Activated naive CD8-positive, alpha-beta T cell treated with anti-CD3 and anti-CD28 coated beads, Interleukin-2, amount 50 U/mL, for 16 hours (primary cell): ENCODE data around the gene PDLIM4.

Source experiments
- DNase-seq: peaks from one replicate; pipeline ENCODE4 v3.0.0-alpha.2; 2020; ENCODE audit warnings: low read depth, low spot score

Gene PDLIM4

DNA sequence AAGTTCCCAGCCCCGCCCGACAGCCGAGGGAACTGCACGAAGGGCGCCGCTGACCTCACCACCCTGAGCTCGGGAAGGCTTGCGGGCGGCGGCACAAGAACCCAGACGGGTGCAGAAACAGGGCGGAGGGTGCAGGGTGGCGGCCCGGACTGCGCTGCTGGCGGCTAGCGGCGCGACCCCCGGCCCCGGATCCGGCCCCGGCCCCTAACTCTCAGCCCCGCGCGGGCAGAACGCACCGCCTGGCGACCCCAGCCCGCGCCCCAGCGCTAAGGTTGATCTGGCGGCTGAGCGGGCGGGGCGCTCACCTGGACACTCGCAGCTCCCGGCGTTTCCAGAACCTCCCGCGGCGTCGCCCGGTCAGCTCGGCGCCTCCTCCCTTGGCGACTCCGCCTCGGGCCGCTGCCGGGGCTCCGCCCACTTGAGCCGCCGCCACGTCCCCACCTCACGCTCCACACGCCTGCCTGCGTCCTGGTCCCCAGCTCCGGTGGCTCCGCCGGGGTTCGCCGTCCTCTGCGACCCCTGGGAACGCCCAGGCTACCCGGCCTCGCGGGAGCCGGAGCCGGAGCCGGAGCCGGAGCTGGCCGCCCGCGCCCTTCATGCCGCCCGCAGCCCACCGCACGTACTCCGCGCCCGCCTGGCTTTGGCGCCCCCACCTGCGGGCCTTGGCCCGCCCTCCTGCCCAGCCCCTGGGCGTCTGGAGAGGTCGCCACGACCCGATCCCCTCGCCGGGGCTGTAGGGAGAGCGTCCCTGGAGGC lies 29.8 kb upstream of the PDLIM4 start, which contains the start of gene P4HA2:
TSS of gene P4HA2 (minus strand) at position 369 of the 756 bp plus-strand sequence. CDS start 9,227 bp downstream, outside the sequence.
- DNase-seq = no peak

DNA sequence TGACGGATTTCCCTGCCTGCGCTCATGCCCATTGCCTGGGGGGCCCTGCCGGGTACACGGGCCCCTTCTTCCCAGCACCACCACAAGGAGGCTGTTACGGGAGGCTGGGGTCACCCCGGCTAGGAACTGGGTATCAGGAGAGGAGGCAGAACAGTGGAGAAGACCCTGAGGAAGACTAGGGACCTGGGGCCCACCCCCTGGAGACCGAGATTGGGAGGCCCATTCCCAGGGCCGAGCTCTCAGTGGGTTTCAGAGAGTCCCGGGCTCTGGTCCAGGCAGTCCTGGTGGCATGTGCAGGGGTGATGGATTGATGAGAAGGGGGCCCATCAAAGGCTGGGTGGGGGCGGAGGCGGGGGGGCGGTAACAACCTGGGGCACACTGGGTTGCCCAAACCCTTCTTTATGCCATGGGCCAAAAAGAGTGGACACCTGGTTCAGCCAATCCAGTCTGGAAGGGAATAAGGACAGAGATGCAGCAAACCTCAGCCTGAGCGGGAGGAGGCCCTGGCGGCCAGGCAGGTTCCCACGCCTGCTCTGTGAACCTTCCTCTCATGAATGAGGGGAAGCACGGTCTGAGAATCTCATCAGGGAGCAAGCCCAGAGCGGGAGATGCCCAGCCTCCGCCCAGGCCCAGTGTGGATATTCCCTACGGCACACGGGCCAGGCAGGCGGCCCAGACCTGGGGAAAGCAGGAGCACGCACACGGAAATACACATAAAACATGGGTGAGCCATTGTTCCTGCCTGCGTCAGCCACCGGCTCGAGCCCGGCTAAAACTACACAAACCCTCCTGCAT lies 29.1 kb upstream of the PDLIM4 start:
- no peak for DNase-seq

DNA sequence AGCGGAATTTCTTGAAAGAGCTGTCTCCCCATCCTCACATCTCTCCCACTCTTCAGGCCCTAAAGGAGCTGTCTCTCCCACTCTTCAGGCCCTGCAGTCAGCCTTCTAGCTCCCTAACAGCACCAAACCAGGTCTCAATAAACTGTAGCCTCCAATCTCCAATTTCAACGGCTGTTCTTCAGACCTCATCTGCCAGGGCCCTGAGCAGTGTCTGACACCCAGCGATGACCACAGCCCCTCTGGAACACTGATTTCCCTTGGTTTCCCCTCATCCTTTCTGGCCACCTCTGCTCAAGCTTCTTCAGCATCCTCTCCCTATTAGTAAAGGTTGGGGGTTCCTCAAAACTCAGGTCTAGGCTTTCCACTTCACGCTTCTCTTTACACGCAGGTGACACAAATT lies 28.3 kb upstream of the PDLIM4 start:
- no peak for DNase-seq

DNA sequence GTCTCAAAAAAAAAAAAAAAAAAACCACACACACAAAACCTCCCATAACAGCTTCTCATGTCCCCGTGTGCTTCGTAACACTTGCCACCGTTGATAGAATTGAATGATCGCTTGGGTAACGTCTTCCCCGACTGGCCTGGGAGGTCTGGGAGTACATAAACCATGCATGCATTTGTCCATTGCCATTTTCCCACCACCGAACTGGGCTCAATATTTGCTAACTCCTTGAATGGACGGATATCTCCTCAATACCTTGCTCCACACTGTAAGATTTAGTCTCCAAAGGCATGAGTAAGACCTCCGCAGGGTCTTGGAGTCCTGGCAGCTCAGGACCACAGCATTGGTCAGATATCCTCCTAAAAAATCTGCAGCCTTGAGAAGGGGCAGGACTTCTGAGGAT lies 26.6 kb upstream of the PDLIM4 start:
- no peak for DNase-seq

DNA sequence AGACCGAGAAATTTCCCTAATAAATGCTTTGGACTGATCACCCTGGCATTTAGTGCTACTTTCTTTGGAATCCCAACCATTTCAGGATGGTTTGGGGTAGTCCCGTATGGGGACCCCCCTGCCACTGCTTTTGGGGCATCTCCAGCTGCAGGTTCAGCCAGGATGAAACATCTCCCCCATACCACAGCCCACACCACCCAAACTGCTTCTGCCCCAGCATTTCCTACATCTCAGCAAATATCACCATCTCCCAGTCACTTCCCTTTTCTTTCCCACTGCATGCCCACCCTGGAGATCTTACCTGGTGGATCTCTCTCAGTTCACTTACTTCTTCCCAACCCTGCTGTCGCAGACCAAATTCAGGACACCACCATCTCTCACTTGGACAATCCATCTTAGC lies 25.0 kb upstream of the PDLIM4 start:
- no peak for DNase-seq

DNA sequence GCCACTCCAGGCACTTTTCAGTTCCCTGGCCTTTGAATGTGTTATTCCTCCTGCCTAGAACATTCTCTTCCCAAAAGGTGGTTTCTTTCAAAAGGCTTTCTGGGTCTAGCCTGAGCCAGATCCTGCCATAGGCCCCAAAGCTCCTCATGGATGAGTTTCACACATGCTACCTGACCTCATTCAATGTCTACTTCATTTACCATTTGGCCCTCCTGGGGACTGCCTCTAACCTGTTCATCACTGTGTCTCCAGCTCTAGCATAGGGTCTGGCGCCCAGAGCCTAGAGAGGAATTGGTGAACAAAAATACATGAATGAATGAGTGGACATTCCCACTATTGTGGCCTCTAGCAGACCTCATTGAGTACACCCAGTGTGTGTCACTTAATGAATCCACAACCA lies 24.4 kb upstream of the PDLIM4 start:
- no peak for DNase-seq

DNA sequence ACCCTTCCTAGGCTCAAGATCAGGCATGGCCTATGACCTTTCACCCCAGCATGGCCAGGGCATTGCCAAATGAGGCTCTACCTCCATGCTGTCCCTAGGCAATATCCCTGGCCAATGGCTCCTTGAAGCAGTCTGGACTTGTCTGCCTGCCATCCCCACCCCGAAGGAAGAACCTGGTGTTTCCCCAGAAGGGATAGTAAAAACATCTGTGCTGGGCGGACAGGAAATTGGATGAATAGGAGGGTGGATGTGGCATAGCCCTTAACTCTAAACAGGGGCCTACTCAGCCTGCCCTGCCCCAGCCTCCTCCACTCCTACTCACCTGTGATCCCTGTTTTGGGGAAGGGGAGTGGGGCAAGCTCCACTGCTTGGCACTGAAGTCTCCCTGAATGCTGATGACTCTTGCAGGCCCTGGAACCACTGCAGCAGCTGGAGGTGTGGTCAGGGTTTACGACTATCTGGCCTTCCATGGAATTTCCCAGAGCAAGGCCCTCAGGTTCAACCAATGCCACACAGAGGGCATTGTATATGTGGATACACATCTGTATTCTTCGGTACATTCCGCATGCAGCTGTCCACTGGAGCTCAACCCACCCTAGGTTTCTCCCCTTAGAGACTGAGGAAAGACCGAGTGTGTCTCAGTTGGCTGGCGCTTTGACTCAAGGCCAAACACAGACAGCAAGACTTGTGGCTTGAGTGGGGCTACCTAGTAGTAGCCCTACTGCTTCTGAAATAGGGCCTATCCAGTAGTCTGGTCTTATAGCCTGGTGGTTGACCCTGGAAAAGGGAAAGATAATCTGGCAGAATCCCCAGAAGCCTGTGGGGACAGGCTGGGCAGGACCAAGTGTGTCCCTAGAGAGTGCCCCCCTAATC lies 23.4 kb upstream of the PDLIM4 start:
- DNase-seq = no peak

DNA sequence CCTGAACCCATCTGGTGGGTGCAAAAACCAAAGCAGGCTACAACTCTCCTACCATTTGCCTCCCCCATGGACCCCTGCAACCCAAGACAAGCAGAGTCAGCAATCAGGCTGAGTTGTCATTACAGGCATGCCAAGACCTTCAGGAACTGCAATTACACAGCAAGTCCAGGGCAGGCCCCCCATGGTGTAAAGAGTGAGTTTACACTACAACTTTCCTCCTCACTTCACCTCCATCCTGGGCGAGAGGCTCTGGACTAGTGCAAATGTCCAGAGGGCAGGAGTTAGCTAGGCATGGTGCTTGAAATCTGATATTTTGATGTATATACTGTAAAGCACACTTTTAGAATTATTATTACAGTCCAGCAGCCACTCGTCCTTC lies 22.8 kb upstream of the PDLIM4 start:
- no peak for DNase-seq

DNA sequence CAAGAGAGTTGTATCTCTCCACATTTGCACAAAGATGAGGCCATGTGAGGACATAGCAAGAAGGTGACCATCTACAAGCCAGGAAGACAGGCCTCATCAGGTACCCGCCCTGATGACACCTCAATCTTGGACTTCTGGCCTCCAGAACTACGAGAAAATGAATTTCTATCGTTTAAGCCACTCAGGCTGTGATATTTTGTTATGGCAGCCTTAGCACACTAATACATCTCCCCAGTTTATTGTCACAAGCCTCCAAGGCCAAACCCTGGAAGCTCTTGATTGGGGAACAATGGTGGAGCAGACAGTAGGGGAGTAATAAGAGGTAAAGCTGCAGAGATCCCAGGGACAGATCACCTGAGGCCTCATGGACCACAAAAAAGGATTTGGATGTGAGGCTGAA lies 22.2 kb upstream of the PDLIM4 start:
- DNase-seq = no peak

DNA sequence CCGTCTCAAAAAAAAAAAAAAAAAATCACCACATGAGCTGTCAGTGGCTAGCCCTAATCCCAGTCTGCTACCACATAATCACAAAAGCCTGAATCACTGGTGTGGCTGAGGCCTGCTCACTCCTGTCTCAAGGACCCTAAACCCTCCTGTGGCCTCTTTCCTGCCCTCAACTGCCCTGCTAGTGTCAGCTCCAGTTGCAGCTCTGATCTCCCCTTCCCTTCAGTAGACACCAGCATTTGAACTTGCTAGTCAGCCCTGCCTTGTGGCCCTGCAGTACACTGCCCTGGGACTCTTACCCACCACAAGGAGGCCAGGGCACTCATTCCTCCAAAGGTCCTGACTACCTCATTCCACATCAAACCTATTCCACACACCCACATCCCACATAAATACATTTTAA lies 20.4 kb upstream of the PDLIM4 start:
- no peak for DNase-seq

DNA sequence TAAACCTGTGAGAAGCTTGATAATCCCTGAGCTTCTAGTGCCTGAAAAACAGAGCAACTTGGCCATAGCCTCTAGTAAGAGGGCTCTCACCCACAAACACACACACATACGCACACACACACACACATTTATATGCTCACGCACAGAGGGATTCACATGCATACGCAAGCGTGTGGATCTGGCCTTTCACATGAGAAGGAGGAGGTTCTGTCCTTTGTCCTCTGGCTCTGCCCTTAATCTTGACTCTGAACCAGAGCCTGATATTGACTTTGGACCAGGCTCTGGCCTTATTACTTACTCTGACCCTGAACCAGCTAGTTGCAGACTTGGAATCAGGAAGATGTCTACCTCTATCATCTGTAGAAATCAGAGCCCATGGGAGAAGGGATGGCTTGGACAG lies 19.8 kb upstream of the PDLIM4 start:
- no peak for DNase-seq

DNA sequence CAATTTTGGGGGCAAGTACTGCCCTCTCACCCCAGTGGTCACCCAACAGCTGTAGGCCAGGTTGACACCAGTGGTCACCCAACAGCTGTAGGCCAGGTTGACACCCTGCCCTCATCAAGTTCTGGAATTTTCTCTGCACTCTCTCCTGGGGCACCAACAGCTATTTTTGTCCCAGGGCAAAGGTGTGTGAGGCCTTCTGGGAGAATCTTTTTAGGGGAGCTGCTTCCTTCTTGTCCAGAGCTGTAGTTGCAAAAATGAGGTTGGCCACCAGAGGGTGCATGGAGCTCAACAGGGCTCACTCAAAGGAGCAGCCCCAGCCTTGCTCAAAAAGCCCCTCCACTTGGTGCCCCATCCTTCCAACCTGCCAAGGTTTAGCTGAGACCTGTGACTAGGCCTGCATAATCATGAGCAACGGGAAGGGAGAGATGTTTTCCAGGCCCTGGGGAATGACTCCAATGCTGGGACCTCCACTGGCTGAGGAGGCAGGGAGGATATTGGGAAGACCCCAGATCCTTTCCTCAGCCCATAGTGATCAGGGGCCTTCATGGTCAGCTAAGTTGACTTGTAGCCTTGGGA lies 19.2 kb upstream of the PDLIM4 start:
- peak; percentile 64 for DNase-seq

DNA sequence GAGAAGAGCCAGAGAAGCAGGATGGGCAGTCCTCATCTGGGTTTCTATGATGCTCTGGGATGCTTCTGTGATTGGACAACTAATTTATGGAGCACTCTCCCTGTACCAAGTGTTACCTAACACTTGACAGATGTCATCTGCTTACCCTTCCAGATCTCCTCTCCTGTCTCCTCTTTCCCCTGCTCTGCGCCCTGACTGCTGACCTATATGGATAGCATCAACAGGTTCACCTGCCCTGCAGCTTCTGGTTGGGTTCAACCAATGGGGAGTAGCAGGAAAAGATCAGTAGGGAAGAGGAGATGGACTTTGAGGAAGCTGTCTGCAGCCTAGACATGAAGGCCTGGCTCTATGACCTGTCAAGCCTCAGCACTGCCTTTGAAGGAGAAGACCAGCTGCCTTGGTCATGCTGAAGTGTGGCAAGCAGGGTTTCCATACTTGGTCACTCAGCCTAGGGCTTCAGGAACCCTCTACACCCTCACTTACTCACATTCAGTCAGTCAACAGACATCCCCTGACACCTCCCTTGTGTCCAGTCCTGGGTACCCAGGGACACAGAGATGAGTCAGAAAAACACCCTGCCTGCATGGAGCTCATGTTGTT lies 18.5 kb upstream of the PDLIM4 start:
- no peak for DNase-seq

DNA sequence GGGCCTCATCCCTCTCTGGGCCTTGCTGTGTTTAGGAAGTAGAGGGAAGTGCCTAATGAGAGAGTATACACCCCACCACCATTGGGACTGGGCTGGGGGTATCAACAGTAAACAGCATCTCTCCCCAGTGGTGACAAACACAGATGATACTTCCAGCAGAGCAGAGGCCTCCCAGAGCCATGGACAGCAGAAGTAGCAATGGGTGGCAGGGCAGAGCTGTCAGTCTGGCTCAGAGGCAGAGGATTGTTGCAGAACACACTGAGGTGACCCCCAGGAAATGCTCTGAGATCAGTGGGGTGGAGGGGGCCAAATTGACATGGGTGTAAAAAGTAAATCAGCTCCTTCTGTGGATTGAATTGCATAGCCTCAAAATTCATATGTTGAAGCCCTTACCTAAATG lies 17.7 kb upstream of the PDLIM4 start:
- DNase-seq = no peak

DNA sequence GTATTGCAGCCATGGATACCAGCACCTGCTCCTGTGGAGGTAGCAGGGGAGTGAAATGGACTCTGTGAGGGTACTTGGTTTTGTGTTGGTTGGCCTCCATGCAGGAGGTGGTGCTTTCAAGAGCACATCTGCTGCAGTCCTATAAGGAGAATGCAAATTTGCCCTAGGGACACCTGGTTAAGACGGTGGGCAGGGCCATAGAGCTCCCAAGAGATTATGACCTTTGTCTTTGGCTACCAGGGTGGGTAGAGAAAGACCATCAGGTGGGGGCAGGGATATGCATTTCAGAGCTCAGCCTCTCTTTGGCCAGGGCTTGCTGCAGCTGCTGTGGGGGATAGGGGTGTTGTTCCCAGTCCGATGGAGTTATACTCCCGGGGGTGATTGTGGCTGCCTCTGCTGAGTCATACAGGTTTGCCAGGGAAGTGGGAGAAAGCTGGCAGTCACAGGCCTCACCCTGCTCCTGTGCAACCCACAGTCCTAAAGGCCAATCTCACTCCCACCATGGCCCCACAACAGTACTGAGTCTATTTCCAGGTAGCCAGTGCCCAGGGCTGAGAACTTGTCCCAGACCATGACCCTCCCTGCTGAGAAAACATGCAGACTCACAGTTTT lies 14.0 kb upstream of the PDLIM4 start:
- DNase-seq = no peak

DNA sequence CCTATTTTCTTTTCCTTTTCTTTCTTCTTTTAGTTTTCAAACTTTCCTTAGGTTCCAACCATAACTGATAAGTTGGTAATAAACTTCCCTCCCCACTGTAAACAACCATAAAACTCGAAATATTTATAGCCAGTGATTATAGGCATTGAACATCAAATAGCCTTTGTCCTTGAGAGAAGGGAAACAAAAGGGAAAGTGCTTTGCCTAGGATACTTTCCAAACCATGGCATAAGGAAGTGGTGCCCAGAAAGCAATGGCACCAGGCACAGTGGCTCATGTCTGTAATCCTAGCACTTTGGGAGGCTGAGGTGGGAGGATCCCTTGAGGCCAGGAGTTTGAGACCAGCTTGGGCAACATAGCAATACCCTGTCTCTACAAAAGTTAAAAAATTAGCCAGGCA lies 11.9 kb upstream of the PDLIM4 start:
- DNase-seq = no peak

DNA sequence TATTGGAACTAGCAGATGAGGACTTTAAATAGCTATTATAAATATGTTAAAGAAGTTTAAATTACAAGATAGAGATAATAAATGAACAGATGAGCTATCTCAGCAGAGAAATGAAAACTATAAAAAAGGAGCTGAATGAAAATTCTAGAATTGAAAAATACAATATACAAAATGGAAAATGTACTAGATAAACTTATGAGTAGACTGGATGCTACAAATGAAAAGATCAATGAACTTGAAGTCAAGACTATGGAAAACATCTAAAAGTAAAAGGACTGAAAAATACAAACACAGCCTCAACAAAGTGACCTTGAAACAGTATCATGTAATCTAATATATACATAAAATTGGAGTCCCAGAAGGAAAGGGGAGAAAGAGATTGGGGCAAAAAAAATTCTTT lies 10.7 kb upstream of the PDLIM4 start:
- DNase-seq = no peak

DNA sequence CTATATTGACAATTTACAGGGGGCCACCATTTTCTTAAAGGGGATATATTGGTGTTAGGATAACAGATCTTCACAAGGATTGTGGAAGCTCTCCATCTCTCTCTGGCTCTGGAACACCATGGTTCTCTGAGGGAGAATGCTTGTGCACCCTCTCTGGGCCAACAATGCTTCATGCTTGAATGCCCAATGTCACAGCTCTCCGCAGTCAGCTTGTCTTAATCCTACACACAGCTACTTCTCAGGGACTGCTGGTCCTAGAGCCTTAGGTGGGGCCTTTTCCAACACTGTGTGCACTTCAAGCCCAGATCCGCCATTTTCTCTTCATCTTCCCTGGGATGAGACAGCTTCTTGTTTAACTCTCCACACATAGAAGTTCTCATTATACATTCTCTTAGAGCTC lies 6.9 kb upstream of the PDLIM4 start:
- DNase-seq = no peak

DNA sequence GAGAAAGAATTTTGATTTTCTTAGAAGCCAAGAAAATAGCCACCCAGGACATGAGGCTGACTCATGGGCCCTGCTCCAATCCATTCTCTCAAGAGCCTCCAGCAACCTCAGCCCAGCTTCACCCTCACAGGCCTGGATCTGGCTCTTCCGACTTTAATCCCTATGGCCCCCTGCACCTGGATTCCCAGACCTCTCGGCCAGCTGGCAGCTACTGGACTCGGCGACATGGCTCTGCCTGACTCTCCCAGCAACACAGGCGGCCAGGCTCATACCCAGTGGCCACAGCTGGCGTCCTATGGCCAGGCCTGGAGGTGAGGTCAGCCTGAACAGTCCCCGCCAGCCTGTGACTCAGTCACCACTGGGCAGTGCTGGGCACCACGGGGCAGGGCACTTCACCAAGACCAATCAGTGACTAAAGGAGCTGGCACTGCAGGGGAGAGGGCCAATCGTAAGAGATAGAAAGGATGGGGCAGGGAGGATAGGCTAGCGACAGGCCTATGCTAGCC lies 6.2 kb upstream of the PDLIM4 start:
- no peak for DNase-seq

DNA sequence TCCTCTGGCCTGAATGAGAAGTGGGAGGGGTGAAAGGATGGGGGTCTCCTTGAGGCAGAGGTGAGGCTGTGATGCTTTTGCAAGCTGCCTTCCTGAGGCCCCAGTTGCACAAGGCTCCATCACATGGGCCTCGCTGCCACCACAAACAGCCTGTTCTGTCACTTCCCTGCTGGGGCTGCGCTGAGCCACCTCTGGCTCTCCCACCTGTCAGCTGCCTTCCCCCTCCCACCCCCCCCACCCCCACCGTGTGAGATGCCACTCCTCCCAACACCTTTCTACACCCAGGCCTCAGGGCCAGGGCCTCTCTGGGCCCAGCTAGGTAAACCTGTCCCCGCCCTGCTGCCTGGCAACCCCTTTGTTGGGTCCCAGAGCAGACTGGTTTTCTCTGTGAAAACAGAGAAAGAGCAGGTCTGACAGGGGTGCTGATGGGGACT lies 4.5 kb upstream of the PDLIM4 start:
- DNase-seq = no peak
